Thoracic aorta (tissue), 2 donors: ENCODE measurements around the gene MNX1. TPM values are rescaled to one million over a fixed set of nuclear protein-coding genes. Genes with fewer than 3 reads are reported as not detected.

ENCODE experiments used
- ATAC-seq: fragments of 150-250 bp; one replicate; pipeline ENCODE4 v1.8.0; 2017; ENCODE audit warnings: low read depth; ENCODE audit not compliant: insufficient number of reproducible peaks, low FRiP score
- DNase-seq: peaks from one replicate; pipeline ENCODE4 v3.0.0-alpha.2; 2020; ENCODE audit warnings: low spot score
- H3K27ac ChIP-seq, 2 donors: fragments of 200-600 bp; sonication (generic); 1 replicate in 1 of 2; 2 replicates in 1 of 2; pipeline ENCODE4 v1.5.1; 2016; ENCODE audit warnings: mild to moderate bottlenecking in 2 of 2, moderate library complexity in 2 of 2
- H3K27me3 ChIP-seq: fragments of 200-600 bp; sonication (generic); replicated peaks from 2 replicates; pipeline ENCODE4 v1.6.0; 2016; ENCODE audit warnings: mild to moderate bottlenecking; ENCODE audit not compliant: insufficient read depth
- H3K36me3 ChIP-seq: fragments of 200-600 bp; sonication (generic); one replicate; pipeline ENCODE4 v1.5.1; 2016
- H3K4me1 ChIP-seq, 2 donors: fragments of 200-600 bp; sonication (generic); 1 replicate in 1 of 2; 2 replicates in 1 of 2; pipeline versions ENCODE4 v1.5.1 to v1.6.0; 2016; ENCODE audit warnings: low read depth in 2 of 2, mild to moderate bottlenecking in 1 of 2; ENCODE audit not compliant: control insufficient read depth in 1 of 2
- H3K4me3 ChIP-seq: fragments of 200-600 bp; sonication (generic); 2 replicates; pipeline ENCODE4 v1.5.1; 2016; ENCODE audit warnings: mild to moderate bottlenecking
- H3K9me3 ChIP-seq: fragments of 200-600 bp; sonication (generic); 2 replicates; pipeline ENCODE4 v1.5.1; 2016
- CTCF ChIP-seq: fragments of 200-600 bp; sonication (generic); IDR thresholded peaks from one replicate; pipeline ENCODE4 v1.5.1; 2019; ENCODE audit warnings: antibody characterized with exemption
- total RNA-seq, 2 donors: library from RNA; depleted of rRNA; stranded (reverse); fragments of >200 nt; gene quantifications; one replicate each; pipeline versions ENCODE4 v1.1.0 to v1.2.3, GENCODE V29; 2016

MNX1 gene
- total RNA-seq, 2 donors from 2014 or later, result not detected

- Histone ChIP-seq H3K27ac (no peak overlapping the region), H3K4me3 (no peak overlapping the region), H3K9me3 (no peaks in the 10 kb centered on the region), H3K27me3 (no peaks in the 10 kb centered on the region), H3K36me3 (no peaks in the 10 kb centered on the region), H3K4me1 (no peaks in the 10 kb centered on the region)
- ATAC-seq (no peak), DNase-seq (no peak)
- TF ChIP-seq CTCF, result no peak
Observed at GRCh38 chr7:156993925-156994235, 16.6 kb downstream of the MNX1 start.

GRCh38 chr7:156993021-156993924, 17.2 kb downstream of the MNX1 start:
- DNase-seq, result no peak
- Histone ChIP-seq H3K4me3 (no peak overlapping the region), H3K4me1 (no peaks in the 10 kb centered on the region), H3K27ac (no peak overlapping the region), H3K9me3 (no peaks in the 10 kb centered on the region), H3K27me3 (no peaks in the 10 kb centered on the region), H3K36me3 (no peaks in the 10 kb centered on the region)
- no peak for ATAC-seq
- TF ChIP-seq CTCF, result no peak

GRCh38 chr7:156989766-156990535, 20.5 kb downstream of the MNX1 start:
- TF ChIP-seq CTCF, result no peak
- ATAC-seq, result no peak
- no peak for DNase-seq
- Histone ChIP-seq H3K4me3 (no peak overlapping the region), H3K27me3 (no peaks in the 10 kb centered on the region), H3K36me3 (no peaks in the 10 kb centered on the region), H3K9me3 (no peaks in the 10 kb centered on the region), H3K4me1 (no peaks in the 10 kb centered on the region), H3K27ac (no peak overlapping the region)

GRCh38 chr7:156988343-156989185, 21.9 kb downstream of the MNX1 start:
- H3K27ac ChIP-seq, result no peak overlapping the region
- H3K4me3 ChIP-seq, result no peak overlapping the region
- no peak for ATAC-seq
- H3K27me3 ChIP-seq, result no peaks in the 10 kb centered on the region
- H3K9me3 ChIP-seq, result no peaks in the 10 kb centered on the region
- DNase-seq, result no peak
- no peaks in the 10 kb centered on the region for H3K36me3 ChIP-seq
- H3K4me1 ChIP-seq, result no peaks in the 10 kb centered on the region
- TF ChIP-seq CTCF, result no peak

GRCh38 chr7:156986378-156986777, 24.1 kb downstream of the MNX1 start:
- TF ChIP-seq CTCF, result no peak
- DNase-seq (no peak), ATAC-seq (no peak)
- Histone ChIP-seq H3K4me1 (no peaks in the 10 kb centered on the region), H3K4me3 (no peak overlapping the region), H3K9me3 (no peaks in the 10 kb centered on the region), H3K36me3 (no peaks in the 10 kb centered on the region), H3K27ac (no peak overlapping the region), H3K27me3 (no peaks in the 10 kb centered on the region)
